Cardiac muscle cell (in vitro differentiated cells and primary cell): ENCODE data around the gene LY6G6D. TPM values are rescaled to one million over a fixed set of nuclear protein-coding genes. Genes with fewer than 3 reads are reported as not detected.
A peak's percentile ranks its signal among the peaks of the same experiment; 100 is the strongest.

Experiments
- DNase-seq, 2 donors: peaks; one replicate each; pipeline versions ENCODE4 v3.0.0 to v3.0.0-alpha.2; 2010 to 2017; ENCODE audit warnings: low read depth in 1 of 2, low spot score in 1 of 2
- H3K27ac ChIP-seq: fragments of 200-600 bp; sonication (generic); 2 replicates; pipeline ENCODE4 v1.5.1; 2016
- H3K27me3 ChIP-seq: fragments of 200-600 bp; sonication (generic); 2 replicates; pipeline ENCODE4 v1.6.0; 2016; ENCODE audit warnings: control low read depth
- H3K36me3 ChIP-seq: fragments of 200-600 bp; sonication (generic); 2 replicates; pipeline ENCODE4 v1.5.1; 2016; ENCODE audit warnings: control low read depth
- H3K4me1 ChIP-seq: fragments of 200-600 bp; sonication (generic); 2 replicates; pipeline ENCODE4 v1.8.1; 2017; ENCODE audit warnings: low read depth, mild to moderate bottlenecking, mixed run types
- H3K4me3 ChIP-seq: fragments of 200-600 bp; sonication (generic); 2 replicates; pipeline ENCODE4 v1.5.1; 2016; ENCODE audit warnings: mild to moderate bottlenecking
- H3K9me3 ChIP-seq: fragments of 200-600 bp; sonication (generic); 2 replicates; pipeline ENCODE4 v1.5.1; 2017; ENCODE audit warnings: low read depth, mild to moderate bottlenecking, control low read depth
- CTCF ChIP-seq: IDR thresholded peaks from 2 replicates; pipeline ENCODE4 v1.5.1; 2012; ENCODE audit warnings: low read depth, mild to moderate bottlenecking, low read length
- polyA plus RNA-seq: library from polyadenylated mRNA; unstranded; fragments of >200 nt; fragmentation: Nextera tagmentation; extraction: Ambion mirVana; gene quantifications from 2 replicates; pipeline ENCODE4 v1.2.1, GENCODE V29; 2016
- total RNA-seq: library from RNA; depleted of rRNA; stranded (reverse); fragments of >200 nt; gene quantifications from 2 replicates; pipeline ENCODE4 v1.2.3, GENCODE V29; 2016

The LY6G6D gene
- total and polyA plus RNA-seq, 2 experiments from 2014 or later, result not detected

- H3K27ac ChIP-seq, result no peak within 1 kb of the TSS
- H3K36me3 ChIP-seq, result no peaks in the 10 kb centered on the region
- no peak within 1 kb of the TSS for H3K4me3 ChIP-seq
- no peaks in the 10 kb centered on the region for H3K9me3 ChIP-seq
- no peak for DNase-seq
- no peak for TF ChIP-seq CTCF
- H3K27me3 ChIP-seq, result no peaks in the 10 kb centered on the region
- H3K4me1 ChIP-seq, result peaks cover 5% of the 10 kb centered on the region
These were observed 47.2 kb downstream of the LY6G6D start, which contains the start of gene SAPCD1 for GRCh38 chr6:31762356-31762755. TSS of gene SAPCD1 (plus strand) at chr6:31762656. CDS start at chr6:31763055, 399 bp downstream.

DNA sequence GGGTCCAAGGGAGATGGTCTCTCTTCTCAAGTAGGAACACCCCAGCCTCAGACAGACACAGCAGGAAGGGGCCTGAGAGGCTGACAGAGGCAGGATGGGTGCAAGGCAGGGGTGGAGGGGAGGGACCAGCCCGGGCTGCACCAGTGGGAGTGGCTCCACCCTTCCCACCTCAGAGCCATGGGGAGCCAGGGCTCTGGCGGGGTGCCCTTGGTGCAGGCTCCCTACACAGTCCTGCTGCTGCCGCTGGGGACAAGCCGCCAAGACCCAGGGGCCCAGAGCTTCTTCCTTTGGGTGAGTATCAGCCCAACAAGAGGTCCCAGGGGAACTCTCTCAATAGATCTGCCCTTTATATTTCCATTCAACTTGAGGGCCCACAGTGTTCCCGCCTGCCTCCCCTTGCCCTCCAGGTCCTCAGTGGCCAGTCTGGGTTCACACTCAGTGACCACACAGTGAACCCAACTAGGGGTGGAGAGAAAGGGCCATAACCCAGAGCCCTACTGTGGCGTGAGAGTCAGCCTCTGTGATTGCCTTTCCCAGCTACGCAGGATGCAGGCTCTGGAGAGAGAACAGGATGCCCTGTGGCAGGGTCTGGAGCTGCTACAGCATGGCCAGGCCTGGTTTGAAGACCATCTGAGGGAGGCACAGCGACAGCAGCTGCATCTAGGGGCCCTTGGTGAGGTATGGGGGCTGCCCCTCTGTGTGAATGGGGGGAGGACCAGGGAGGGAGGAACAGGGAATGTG is 47.9 kb downstream of the LY6G6D start:
- DNase-seq, result no peak
- no peaks in the 10 kb centered on the region for H3K9me3 ChIP-seq
- no peaks in the 10 kb centered on the region for H3K27me3 ChIP-seq
- peaks cover 5% of the 10 kb centered on the region for H3K4me1 ChIP-seq
- no peak overlapping the region for H3K4me3 ChIP-seq
- no peak for TF ChIP-seq CTCF
- H3K36me3 ChIP-seq, result no peaks in the 10 kb centered on the region
- no peak overlapping the region for H3K27ac ChIP-seq

GRCh38 chr6:31763619-31763940 is 48.4 kb downstream of the LY6G6D start:
- H3K9me3 ChIP-seq, result no peaks in the 10 kb centered on the region
- no peak overlapping the region for H3K4me3 ChIP-seq
- no peaks in the 10 kb centered on the region for H3K36me3 ChIP-seq
- peak in 1 of 2 donors; percentile 48 for DNase-seq
- no peak overlapping the region for H3K27ac ChIP-seq
- H3K4me1 ChIP-seq, result peaks cover 5% of the 10 kb centered on the region
- no peaks in the 10 kb centered on the region for H3K27me3 ChIP-seq
- no peak for TF ChIP-seq CTCF

DNA sequence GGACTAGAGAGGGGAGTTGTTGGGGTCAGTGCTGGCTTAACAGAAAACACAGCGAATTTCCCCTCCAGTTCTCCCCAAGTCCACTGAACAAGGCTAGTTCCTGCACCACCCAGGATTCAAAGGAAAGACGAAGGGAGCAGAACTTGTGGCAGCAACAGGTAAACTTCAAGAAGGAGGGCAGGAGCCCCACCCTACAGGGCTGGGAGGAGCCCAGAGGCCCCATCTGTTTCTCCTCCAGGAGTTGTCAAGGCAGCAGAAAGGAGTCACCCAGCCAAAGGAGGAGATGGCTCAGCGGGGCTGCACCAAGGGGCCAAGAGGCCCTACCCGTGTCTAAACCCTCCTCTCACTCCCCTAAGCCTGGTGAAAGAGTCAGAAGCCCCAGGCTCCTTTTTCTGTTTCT is 49.0 kb downstream of the LY6G6D start:
- Histone ChIP-seq H3K27me3 (no peaks in the 10 kb centered on the region), H3K4me3 (no peak overlapping the region), H3K4me1 (peaks cover 5% of the 10 kb centered on the region), H3K9me3 (no peaks in the 10 kb centered on the region), H3K27ac (no peak overlapping the region), H3K36me3 (no peaks in the 10 kb centered on the region)
- DNase-seq, result no peak
- TF ChIP-seq CTCF, result no peak

- H3K27me3 ChIP-seq, result no peaks in the 10 kb centered on the region
- H3K27ac ChIP-seq, result no peak overlapping the region
- no peaks in the 10 kb centered on the region for H3K9me3 ChIP-seq
- TF ChIP-seq CTCF, result no peak
- peaks cover 5% of the 10 kb centered on the region for H3K4me1 ChIP-seq
- no peak for DNase-seq
- H3K4me3 ChIP-seq, result no peak overlapping the region
- H3K36me3 ChIP-seq, result no peaks in the 10 kb centered on the region
These were observed 50.4 kb downstream of the LY6G6D start for GRCh38 chr6:31765559-31765909.
